SIG-M5 treated with dmso at 0.1 percent for 504 hours (cell line): ENCODE results near the gene DUSP15.
A peak's percentile ranks its signal among the peaks of the same experiment; 100 is the strongest.

ENCODE experiments used
- DNase-seq: peaks from one replicate; lab custom pipeline; 2025; ENCODE audit not compliant: unreplicated experiment; lab: John Stamatoyannopoulos, UW

Gene DUSP15

DNA sequence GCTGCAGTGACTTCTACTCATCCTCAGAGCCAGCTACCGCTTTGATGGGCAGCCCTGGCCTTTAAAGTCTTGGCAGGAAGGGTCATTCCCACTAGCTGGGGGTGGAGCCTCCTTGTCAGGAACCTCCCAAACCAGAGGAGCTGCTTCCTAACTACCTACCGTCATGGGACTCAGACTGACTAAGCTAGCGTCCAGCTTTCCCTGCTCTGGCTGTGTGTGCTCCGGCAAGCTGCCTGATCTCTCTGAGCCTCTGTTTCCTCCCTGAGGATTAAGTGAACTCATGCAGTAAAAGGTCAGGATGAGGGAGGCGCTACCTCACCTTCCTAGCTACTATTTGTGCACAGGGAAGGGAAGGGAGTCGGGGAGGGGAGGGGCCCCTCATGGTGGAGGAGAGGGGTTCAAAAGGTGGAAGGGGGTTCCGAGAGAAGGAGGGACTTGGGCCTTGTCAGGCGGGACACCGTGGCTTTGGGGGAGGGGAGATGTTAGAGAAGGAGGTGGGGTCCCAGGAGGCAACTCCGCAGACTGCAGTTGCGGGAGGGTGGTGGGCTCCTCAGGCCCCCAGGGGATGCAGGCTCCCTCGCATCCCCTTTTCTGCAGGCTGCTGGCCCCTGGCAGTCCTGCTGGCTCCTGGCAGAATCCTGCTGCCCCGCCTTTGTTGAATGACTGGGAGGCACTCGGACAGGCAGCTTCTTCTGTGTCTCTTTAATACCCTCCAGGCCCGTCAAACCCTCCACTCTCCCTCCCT, 9.8 kb downstream of the DUSP15 start:
- no peak for DNase-seq

DNA sequence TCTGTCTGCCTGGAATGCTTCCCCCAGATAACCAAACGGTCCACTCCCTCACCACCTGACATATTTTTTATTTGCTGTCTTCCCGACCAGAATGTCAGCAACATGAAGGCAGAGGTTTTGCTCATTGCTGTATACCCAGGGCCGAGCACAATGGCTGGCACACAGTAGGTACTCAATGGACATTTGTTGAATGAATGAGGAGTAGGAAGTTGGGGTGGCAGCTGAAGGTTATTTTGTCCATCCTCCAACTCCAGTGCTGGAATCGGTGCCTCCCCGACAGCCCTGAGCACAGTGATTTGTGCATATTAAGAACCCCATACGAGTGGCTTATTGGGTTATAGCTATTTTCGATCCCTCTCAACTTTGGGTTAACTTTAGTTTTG, 10.3 kb downstream of the DUSP15 start:
- no peak for DNase-seq

DNA sequence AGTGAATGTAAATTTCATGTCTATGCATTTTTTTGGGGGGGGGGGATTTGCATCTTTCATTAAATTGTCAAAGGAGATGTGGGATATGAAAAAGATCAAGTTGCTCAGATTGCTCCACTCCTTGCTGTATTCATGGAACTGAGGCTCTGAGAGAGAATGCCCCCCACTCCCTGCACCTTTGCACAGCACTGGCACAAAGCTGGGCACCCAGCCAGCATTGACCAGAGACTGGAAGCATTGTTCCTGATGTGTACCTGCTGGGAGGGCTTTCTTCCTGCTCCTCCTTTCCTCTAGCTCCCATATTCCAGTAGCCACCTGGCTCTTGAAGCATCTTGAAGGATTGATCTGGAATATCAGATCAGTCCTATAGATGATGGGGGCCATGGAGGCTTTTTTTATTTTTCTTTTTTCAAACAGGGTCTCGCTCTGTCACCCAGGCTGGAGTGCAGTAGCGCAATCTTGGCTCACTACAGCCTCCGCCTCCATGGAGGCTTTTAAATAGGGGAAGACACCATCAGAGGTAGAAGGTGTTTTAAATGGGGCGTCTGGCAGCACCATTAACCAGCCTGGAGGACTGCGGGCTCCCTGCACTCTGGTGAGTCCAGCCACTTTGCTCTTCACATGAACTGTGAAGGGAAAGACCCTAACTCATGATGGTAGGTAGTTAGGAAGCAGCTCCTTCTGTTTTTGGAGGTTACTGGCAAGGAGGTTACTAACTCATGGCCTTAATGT, 10.9 kb downstream of the DUSP15 start:
- no peak for DNase-seq

DNA sequence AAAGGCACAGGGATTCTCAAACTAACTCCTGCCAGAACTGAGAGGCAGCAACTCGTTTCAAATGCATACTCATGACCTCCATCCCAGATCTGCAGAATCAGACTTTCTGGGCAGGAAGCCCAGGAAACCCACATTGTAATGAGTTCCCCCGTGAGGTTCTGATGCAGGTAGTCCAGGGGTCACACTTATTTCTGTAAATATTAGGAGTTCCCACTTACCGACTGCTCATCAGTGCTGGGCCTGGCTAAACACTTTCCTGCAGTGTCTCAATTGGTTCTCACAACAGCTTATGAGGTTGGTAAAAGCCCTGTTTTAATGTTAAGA, 11.6 kb downstream of the DUSP15 start:
- no peak for DNase-seq

DNA sequence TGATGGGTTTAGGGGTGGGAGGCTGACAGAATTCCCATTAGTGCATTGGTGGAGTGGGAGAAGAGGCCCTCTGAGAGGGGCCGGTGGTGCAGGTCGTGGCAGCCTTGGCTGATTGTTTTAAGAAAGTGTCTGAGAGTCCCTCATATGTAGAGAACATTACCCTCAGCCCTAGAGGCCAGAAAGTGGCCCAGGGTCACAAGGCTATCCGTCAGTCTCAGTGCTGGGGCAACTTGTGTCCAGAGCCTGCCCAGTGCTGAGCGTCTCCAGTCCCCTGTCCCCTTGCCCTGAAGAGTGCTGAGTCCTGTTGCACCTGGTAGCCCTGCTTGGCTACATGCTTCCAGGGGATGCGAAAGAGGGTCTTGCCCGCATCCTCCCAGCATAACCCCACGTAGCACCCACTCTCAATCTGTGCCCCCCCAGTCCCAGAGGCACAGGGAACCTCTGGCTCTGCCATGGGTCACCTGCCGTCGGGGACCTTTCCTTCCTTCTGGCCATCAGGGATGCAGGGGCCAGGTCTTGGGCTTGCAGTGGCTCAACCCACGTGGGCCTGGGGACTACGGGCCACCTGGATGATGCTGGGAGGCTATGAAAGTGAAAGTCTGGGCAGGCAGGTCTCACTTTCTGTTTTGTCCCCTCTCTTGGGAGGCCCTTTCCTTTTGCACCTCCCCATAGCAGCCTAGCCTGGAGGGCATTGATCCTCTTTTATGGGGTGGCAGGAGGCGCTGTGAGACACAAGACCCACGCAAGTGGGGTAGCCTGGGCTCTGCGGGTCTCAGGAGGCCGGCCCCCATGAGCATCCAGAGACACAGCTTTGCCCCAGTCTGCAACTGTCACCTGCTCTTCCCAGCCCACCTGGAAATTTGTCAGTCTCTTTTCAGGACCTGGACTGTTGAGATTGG, 12.2 kb downstream of the DUSP15 start:
- DNase-seq, result no peak

DNA sequence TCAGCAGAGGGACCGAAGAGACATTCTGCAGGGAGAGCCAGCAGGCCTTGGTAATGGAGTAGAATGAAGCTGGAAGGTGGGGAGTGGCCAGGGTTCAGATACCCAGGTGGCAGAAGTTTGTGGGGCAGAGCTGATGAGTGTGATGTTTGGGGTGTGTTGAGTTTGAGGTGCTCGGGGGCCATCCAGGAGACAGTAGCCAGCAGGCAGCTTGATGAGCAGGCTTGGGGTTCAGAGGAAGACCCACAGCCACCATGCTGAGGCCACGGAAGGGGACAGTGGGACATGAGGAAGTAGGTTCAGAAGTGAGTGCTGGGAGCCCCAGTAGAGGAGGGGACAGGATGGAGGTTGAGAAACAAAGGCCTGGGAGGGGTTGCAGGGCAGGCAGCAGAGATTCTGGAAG, 13.8 kb downstream of the DUSP15 start:
- DNase-seq, result peak; percentile 18

GRCh38 chr20:31853481-31853880, 16.8 kb downstream of the DUSP15 start:
- no peak for DNase-seq

- DNase-seq, result no peak
These were observed 18.9 kb downstream of the DUSP15 start for GRCh38 chr20:31851240-31851955.

DNA sequence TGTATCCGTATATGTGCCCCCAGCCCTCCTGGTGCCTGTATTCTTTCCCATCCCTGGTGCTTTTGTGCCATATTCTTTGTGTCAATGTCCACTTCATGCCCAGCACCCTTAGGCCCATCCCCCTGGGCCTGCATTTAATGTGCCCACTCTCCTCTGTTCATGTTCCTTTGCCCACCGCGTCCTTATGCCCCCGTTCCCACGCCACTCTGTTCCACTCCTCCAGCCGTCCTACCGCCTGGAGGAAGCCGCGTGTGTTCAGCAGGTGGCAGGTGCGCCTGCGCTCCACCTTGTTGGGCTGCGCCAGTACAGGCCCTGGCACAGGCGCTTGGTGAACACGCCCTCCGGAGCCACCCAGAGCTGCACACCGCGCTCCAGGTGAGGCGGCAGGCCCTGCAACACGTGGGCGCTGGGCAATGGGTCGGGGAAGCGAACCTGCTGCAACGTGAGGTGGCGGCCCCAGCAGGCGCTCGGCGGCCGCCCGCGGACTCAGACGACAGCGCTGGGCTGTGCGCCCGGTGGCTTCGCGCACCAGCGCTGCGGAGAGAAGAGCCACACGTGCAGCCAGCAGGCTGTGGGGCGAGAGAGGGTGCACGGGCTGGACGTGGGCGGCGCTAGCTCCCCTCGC, 20.9 kb downstream of the DUSP15 start:
- DNase-seq, result no peak

- DNase-seq, result no peak
These were observed 22.0 kb downstream of the DUSP15 start for GRCh38 chr20:31848088-31848999.

DNA sequence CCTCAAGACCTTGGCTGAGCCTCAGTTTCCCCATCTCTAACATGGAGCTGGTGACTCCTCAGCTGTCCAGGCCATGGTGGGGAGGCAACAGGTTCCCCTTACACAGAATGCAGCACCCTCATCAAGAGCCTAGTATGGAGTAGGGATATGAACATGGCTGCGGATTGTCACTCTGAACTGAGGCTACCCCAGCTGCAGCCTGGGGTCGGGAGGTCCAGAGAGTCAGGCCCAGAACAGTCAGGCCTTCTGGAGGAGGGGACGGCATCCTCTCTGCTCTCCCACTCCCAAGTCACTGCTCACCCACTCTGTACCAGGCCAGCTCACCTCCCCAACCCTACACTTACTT, 23.6 kb downstream of the DUSP15 start:
- no peak for DNase-seq

DNA sequence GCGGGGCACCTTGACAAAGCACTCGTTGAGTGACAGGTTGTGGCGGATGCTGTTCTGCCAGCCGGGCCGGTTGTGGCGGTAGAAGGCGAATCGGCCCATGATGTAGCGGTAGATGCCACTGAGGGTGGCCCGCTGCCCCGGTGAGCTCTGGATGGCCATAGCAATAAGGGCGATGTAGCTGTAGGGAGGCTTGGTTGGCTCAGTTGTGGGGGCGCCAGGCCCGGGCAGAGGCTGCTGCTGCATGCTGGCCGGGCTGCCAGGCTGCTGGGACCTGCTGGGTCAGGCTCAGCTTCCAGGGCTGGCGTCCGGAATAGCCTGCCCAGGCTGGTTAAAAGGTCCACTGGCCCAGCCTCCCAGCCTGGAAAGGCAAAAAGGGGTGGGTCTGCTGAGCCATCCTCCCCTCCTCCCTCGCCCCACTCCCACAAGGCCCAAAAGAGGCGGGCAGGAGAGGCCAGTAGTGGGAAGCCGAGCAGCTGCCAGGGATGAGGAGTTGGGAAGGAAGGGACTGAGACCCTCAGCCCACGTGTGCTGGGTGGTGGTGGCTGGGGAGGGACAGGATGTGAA, 24.9 kb downstream of the DUSP15 start, which contains the start of gene FOXS1:
Gene FOXS1, minus strand, starts transcription at position 305 of the 564 bp plus-strand sequence. Its CDS starts 62 bp downstream, at position 243.
- DNase-seq, result no peak

DNA sequence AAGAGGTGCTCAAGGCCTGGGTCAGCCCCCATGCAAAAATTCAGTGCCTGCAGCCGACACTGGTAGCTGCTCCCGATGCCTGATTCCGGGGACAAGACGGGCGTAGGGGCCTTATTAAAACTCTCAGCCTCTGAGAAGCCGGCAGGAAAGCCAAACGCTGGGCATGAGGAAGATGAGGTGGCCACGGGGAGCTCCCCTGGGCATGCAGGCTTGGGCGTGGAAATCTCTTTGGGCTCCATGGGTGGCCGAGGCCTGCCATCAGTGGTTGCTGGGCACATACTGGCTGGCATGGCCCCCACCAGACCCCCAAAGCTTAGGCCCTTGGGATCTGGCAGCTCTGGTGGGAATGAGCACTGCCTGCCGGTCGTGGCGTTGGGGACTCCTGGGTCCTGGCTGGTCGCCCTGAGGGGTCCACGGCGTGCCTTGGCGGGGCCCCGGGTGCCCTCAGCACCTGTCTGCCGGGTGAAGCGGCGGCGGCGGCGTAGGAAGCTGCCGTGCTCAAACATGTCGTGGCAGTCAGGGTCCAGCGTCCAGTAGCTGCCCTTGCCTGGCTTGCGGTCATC, 25.5 kb downstream of the DUSP15 start:
- DNase-seq, result no peak

GRCh38 chr20:31843881-31844280, 26.4 kb downstream of the DUSP15 start:
- no peak for DNase-seq

- no peak for DNase-seq
These were observed 27.0 kb downstream of the DUSP15 start for GRCh38 chr20:31843288-31843687.

DNA sequence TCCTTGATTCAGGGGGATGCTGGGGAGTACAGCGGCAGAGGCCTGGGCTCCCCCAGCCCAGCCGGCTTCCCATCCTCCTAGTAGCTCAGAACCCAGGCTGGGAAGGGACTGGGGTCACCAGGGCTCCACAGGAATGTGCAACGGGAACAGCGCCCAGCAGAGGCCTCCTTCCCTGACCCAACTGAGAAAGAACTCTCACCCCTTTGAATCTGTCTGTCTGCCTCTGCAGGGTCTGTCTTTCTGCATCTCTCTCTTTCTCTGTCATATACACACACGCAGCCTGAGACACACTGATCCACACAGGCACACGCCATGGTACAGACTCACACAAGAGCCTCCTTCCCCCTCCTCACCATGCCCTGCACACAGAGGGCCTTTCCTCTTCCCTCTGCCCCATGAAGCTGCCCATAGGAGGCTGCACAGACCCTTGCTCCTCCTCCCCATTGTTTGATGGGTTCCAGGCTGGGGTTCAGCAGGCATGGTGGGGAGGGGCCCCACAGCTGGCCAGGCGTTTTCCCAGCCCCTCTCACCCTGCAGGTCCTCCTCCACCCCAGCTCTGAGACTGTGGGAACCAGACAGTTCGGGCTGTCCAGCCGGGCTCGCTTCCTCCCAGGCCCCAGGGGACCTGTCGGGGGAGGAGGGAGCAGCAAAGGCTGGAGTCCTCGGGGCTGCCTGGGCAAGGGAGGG, 27.7 kb downstream of the DUSP15 start:
- no peak for DNase-seq

DNA sequence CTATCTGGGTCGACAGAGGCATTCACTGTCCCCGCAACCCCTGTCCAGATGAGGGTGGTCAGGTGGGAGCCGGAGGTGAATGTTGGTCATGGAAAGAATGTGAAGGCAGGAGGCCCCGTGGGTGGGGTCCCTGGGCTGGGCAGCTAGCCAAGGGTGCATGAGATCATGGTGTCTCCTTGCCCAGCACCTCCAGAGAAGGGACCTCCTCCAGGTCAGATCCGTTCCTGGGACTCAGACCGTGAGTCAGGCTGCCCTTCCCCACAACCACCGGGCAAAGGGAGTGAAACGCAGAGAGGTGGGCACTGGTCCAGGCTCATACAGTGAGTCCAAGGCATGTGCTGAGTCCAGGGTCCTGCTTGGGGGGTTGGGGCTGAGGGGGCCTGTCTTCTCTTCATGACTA, 28.4 kb downstream of the DUSP15 start:
- DNase-seq, result no peak
